ENCODE results near the gene DCAF6. TPM values are rescaled to one million over a fixed set of nuclear protein-coding genes. Genes with fewer than 3 reads are reported as not detected.

DCAF6 gene
- total RNA-seq, 2 experiments from 2014 or later, result 21.2 to 25.0 TPM

- Mint-ChIP-seq H3K4me3 (no peak overlapping the region), H3K27me3 (no peaks in the 10 kb centered on the region), H3K27ac (no peak overlapping the region), H3K36me3 (no peaks in the 10 kb centered on the region), H3K4me1 (ENCODE audit: low read depth) (no peaks in the 10 kb centered on the region), H3K9me3 (peaks cover 10% of the 10 kb centered on the region)
- ChIA-PET POLR2A (no interaction called here), CTCF (interaction anchor here (0.8 to 1.0 kb wide), 2 partner anchors 172 to 173 kb away, joined by 3 read pairs; no protein-coding TSS in a partner anchor)
- no peak for DNase-seq
- intact Hi-C loops (cut with micrococcal nuclease), result no loop called here
These were observed 26.0 kb upstream of the DCAF6 start for GRCh38 chr1:167910530-167910929.

DNA sequence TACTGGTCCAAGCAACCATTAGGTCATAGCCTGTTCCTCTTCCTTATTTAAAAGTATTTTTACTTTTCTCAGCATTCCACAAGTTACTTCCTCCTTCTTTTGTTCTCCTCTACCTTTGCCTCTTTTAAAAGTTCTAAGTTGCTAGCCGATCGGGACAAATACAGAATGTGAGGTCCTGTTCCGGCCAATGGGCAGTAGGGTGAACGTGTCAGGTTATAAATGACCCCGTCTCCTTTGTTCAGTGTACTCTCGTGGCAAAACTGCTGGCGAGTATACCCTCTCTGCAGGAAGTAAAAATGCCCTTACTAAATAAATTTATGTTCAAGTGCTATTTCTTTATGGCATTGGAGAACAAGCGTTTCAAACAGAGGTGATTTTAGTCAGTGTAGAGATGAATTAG, 25.1 kb upstream of the DCAF6 start:
- Mint-ChIP-seq H3K27ac (no peak overlapping the region), H3K4me1 (ENCODE audit: low read depth) (no peaks in the 10 kb centered on the region), H3K9me3 (peaks cover 10% of the 10 kb centered on the region), H3K4me3 (no peak overlapping the region), H3K27me3 (no peaks in the 10 kb centered on the region), H3K36me3 (no peaks in the 10 kb centered on the region)
- ChIA-PET POLR2A (no interaction called here), CTCF (no interaction called here)
- intact Hi-C loops (cut with micrococcal nuclease), result no loop called here
- no peak for DNase-seq

- Mint-ChIP-seq H3K36me3 (peaks cover 6% of the 10 kb centered on the region), H3K4me1 (ENCODE audit: low read depth) (no peaks in the 10 kb centered on the region), H3K27ac (no peak overlapping the region), H3K9me3 (peaks cover 10% of the 10 kb centered on the region), H3K27me3 (no peaks in the 10 kb centered on the region), H3K4me3 (no peak overlapping the region)
- no peak for DNase-seq
- ChIA-PET CTCF (no interaction called here), POLR2A (no interaction called here)
- intact Hi-C loops (cut with micrococcal nuclease), result no loop called here
These were observed 24.2 kb upstream of the DCAF6 start for GRCh38 chr1:167912294-167912693.

DNA sequence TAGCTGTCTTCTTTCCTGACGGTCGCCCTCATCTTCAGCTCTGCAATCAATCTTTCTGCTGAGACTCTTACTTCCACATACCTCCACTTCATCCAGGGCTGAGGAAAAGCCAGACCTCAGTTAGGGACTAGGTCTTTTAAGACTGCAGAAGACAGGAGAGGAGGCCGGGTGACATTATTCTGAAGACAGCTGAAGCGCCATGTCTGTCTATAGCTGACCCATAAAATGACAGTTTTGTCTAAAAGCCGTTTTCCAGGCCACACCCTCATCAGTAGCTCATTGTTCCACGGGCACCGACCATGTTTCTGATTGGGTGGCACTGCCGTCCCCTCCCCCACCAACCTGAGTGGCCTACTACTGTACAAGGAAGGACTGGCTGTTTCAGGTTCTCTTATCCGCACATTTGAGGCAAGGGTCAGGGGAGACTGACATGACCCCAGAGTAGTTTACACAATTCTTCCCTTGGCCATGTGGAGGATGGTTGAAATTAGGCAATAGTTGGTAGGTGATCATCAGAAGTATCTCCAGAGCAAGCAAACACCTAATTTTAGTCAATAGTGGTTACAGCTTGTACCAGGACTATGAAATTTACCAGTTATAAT, 22.5 kb upstream of the DCAF6 start, which contains the start of gene ADCY10:
ADCY10 (minus strand) TSS at position 240 of the 602 bp plus-strand sequence. CDS start 8,994 bp downstream, outside the sequence.
- Mint-ChIP-seq H3K9me3 (peaks cover 10% of the 10 kb centered on the region), H3K4me1 (ENCODE audit: low read depth) (no peaks in the 10 kb centered on the region), H3K4me3 (no peak within 1 kb of the TSS), H3K27me3 (no peaks in the 10 kb centered on the region), H3K27ac (no peak within 1 kb of the TSS), H3K36me3 (peaks cover 7% of the 10 kb centered on the region)
- no peak for DNase-seq
- POLR2A ChIA-PET, result no interaction called here
- CTCF ChIA-PET, result no interaction called here
- intact Hi-C loops (cut with micrococcal nuclease), result no loop called here

DNA sequence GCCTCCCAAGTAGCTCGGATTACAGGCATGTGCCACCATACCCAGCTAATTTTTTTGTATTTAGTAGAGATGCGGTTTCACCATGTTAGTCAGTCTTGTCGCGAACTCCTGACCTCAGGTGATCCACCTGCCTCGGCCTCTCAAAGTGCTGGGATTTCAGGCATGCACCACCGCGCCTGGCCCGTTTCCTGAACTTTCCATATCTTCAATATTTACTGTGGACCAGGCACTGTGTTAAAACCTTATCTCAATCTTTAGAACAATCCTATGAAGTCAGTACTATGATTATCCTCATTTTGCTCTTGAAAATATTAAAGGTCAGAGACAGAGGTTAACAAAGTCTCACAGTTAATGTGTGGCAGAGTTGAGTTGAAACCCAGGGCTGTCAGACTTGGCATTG, 20.9 kb upstream of the DCAF6 start:
- POLR2A ChIA-PET, result no interaction called here
- CTCF ChIA-PET, result interaction anchor here (0.9 kb wide), 1 partner anchor 167 kb away, joined by 3 read pairs; no protein-coding TSS in a partner anchor
- Mint-ChIP-seq H3K4me1 (ENCODE audit: low read depth) (no peaks in the 10 kb centered on the region), H3K4me3 (no peak overlapping the region), H3K27me3 (no peaks in the 10 kb centered on the region), H3K27ac (no peak overlapping the region), H3K9me3 (no peaks in the 10 kb centered on the region), H3K36me3 (peaks cover 7% of the 10 kb centered on the region)
- intact Hi-C loops (cut with micrococcal nuclease), result no loop called here
- DNase-seq, result no peak

- peaks cover 1% of the 10 kb centered on the region for H3K4me1 Mint-ChIP-seq (ENCODE audit: low read depth)
- CTCF ChIA-PET, result interaction anchor here (0.6 to 1.0 kb wide), 2 partner anchors 20 to 165 kb away, joined by 5 to 6 read pairs; no protein-coding TSS in a partner anchor
- H3K27me3 Mint-ChIP-seq, result no peaks in the 10 kb centered on the region
These were observed 19.5 kb upstream of the DCAF6 start for GRCh38 chr1:167916766-167917511.

DNA sequence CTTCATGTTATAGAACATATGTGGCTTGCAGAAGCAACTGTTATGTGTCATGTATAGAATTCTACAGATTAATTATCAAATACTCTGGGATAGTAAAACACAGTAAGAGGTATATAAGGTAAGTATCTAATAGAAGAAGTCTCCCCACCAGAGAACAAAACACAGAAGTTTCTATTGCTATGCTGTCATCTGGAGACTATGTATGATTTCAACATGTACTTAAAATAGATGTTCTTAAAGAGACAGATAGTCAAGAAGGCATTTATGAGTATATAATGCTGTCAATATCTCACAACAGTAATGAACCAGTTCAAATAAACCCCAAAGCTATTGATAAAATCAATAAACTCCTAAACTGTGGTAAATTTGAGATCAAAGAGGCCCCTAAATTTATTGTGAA, 14.5 kb upstream of the DCAF6 start:
- H3K4me1 Mint-ChIP-seq (ENCODE audit: low read depth), result peaks cover 7% of the 10 kb centered on the region
- ChIA-PET CTCF (no interaction called here), POLR2A (no interaction called here)
- peaks cover 11% of the 10 kb centered on the region for H3K36me3 Mint-ChIP-seq
- no peak for DNase-seq
- intact Hi-C loops (cut with micrococcal nuclease), result no loop called here
- H3K27ac Mint-ChIP-seq, result no peak overlapping the region
- H3K4me3 Mint-ChIP-seq, result no peak overlapping the region
- no peaks in the 10 kb centered on the region for H3K9me3 Mint-ChIP-seq
- no peaks in the 10 kb centered on the region for H3K27me3 Mint-ChIP-seq

More at GRCh38 chr1:167916766-167917511, 19.5 kb upstream of the DCAF6 start:
- POLR2A ChIA-PET, result interaction anchor here (1.0 kb wide), 1 partner anchor 19 kb away, joined by 3 read pairs; no protein-coding TSS in a partner anchor
- DNase-seq, result no peak
- H3K27ac Mint-ChIP-seq, result no peak overlapping the region
- peaks cover 7% of the 10 kb centered on the region for H3K36me3 Mint-ChIP-seq
- H3K4me3 Mint-ChIP-seq, result no peak overlapping the region
- intact Hi-C loops (cut with micrococcal nuclease), result no loop called here
- no peaks in the 10 kb centered on the region for H3K9me3 Mint-ChIP-seq

- CTCF ChIA-PET, result no interaction called here
These were observed 13.8 kb upstream of the DCAF6 start for GRCh38 chr1:167922611-167923074.

GRCh38 chr1:167923324-167924056, 13.0 kb upstream of the DCAF6 start:
- Mint-ChIP-seq H3K27me3 (no peaks in the 10 kb centered on the region), H3K27ac (no peak overlapping the region), H3K4me3 (no peak overlapping the region), H3K9me3 (no peaks in the 10 kb centered on the region), H3K4me1 (ENCODE audit: low read depth) (peaks cover 12% of the 10 kb centered on the region), H3K36me3 (peaks cover 7% of the 10 kb centered on the region)
- DNase-seq, result no peak
- ChIA-PET CTCF (no interaction called here), POLR2A (no interaction called here)
- intact Hi-C loops (cut with micrococcal nuclease), result no loop called here

More at GRCh38 chr1:167922611-167923074, 13.8 kb upstream of the DCAF6 start:
- intact Hi-C loops (cut with micrococcal nuclease), result no loop called here
- Mint-ChIP-seq H3K9me3 (no peaks in the 10 kb centered on the region), H3K27ac (no peak overlapping the region), H3K4me3 (no peak overlapping the region), H3K4me1 (ENCODE audit: low read depth) (peaks cover 12% of the 10 kb centered on the region), H3K36me3 (peaks cover 9% of the 10 kb centered on the region), H3K27me3 (no peaks in the 10 kb centered on the region)
- POLR2A ChIA-PET, result no interaction called here
- no peak for DNase-seq

GRCh38 chr1:167924102-167924501, 12.4 kb upstream of the DCAF6 start:
- no peaks in the 10 kb centered on the region for H3K9me3 Mint-ChIP-seq
- DNase-seq, result no peak
- no peak overlapping the region for H3K4me3 Mint-ChIP-seq
- peaks cover 12% of the 10 kb centered on the region for H3K4me1 Mint-ChIP-seq (ENCODE audit: low read depth)
- H3K27ac Mint-ChIP-seq, result no peak overlapping the region
- POLR2A ChIA-PET, result no interaction called here
- CTCF ChIA-PET, result no interaction called here
- intact Hi-C loops (cut with micrococcal nuclease), result no loop called here
- no peaks in the 10 kb centered on the region for H3K27me3 Mint-ChIP-seq
- peaks cover 7% of the 10 kb centered on the region for H3K36me3 Mint-ChIP-seq

GRCh38 chr1:167924543-167925231, 11.8 kb upstream of the DCAF6 start:
- Mint-ChIP-seq H3K27me3 (no peaks in the 10 kb centered on the region), H3K27ac (no peak overlapping the region), H3K4me3 (no peak overlapping the region), H3K36me3 (peaks cover 7% of the 10 kb centered on the region), H3K4me1 (ENCODE audit: low read depth) (peaks cover 12% of the 10 kb centered on the region), H3K9me3 (no peaks in the 10 kb centered on the region)
- CTCF ChIA-PET, result no interaction called here
- no peak for DNase-seq
- POLR2A ChIA-PET, result no interaction called here
- intact Hi-C loops (cut with micrococcal nuclease), result no loop called here

DNA sequence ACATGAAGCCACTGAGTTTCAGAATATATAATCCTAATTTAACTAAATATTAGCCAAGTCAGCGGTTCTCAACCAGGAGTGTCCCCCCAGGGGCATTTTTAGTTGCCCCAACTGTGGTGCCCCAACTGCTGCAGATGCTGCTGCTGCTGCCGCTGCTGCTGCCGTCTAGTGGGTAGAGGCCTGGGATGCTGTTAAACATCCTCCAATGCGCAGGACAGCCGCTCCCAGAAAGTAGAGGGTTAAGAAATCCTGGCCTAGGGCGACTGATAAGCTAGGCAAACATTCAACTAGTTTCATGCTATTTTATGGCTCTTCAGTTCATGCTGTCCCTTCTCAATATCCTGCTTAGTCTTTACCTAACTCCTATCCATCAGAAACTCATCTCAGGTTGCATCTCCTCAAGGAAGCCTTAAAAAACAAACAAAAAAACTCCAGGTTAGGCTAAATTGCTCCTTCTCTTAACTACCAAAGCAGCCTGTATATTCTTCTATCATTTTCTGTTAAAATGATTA, 9.9 kb upstream of the DCAF6 start:
- Mint-ChIP-seq H3K27me3 (no peaks in the 10 kb centered on the region), H3K9me3 (no peaks in the 10 kb centered on the region), H3K4me3 (no peak overlapping the region), H3K36me3 (peaks cover 7% of the 10 kb centered on the region), H3K27ac (no peak overlapping the region), H3K4me1 (ENCODE audit: low read depth) (peaks cover 12% of the 10 kb centered on the region)
- intact Hi-C loops (cut with micrococcal nuclease), result no loop called here
- DNase-seq, result no peak
- ChIA-PET CTCF (no interaction called here), POLR2A (no interaction called here)
